ENCODE data around the gene CNTROB.

CNTROB gene, protein sequence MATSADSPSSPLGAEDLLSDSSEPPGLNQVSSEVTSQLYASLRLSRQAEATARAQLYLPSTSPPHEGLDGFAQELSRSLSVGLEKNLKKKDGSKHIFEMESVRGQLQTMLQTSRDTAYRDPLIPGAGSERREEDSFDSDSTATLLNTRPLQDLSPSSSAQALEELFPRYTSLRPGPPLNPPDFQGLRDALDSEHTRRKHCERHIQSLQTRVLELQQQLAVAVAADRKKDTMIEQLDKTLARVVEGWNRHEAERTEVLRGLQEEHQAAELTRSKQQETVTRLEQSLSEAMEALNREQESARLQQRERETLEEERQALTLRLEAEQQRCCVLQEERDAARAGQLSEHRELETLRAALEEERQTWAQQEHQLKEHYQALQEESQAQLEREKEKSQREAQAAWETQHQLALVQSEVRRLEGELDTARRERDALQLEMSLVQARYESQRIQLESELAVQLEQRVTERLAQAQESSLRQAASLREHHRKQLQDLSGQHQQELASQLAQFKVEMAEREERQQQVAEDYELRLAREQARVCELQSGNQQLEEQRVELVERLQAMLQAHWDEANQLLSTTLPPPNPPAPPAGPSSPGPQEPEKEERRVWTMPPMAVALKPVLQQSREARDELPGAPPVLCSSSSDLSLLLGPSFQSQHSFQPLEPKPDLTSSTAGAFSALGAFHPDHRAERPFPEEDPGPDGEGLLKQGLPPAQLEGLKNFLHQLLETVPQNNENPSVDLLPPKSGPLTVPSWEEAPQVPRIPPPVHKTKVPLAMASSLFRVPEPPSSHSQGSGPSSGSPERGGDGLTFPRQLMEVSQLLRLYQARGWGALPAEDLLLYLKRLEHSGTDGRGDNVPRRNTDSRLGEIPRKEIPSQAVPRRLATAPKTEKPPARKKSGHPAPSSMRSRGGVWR

GRCh38 chr17:7931709-7932482 lies at the start of gene CNTROB, which contains the start of gene TRAPPC1:
Gene CNTROB, plus strand, starts transcription at chr17:7932206. Its CDS starts 874 bp downstream, at chr17:7933080.
Gene TRAPPC1, minus strand, starts transcription at chr17:7931946. Its CDS starts 117 bp downstream, at chr17:7931829.
- DNase-seq (ENCODE audit: low read depth, low spot score): peak; percentile 99

GRCh38 chr17:7882629-7883028 lies 49.4 kb upstream of the CNTROB start:
- no peak for DNase-seq (ENCODE audit: low read depth, low spot score)

- no peak for DNase-seq (ENCODE audit: low read depth, low spot score)
Measured at GRCh38 chr17:7883781-7884386, 48.1 kb upstream of the CNTROB start.

GRCh38 chr17:7884581-7885366 lies 47.2 kb upstream of the CNTROB start:
- DNase-seq (ENCODE audit: low read depth, low spot score): no peak

DNA sequence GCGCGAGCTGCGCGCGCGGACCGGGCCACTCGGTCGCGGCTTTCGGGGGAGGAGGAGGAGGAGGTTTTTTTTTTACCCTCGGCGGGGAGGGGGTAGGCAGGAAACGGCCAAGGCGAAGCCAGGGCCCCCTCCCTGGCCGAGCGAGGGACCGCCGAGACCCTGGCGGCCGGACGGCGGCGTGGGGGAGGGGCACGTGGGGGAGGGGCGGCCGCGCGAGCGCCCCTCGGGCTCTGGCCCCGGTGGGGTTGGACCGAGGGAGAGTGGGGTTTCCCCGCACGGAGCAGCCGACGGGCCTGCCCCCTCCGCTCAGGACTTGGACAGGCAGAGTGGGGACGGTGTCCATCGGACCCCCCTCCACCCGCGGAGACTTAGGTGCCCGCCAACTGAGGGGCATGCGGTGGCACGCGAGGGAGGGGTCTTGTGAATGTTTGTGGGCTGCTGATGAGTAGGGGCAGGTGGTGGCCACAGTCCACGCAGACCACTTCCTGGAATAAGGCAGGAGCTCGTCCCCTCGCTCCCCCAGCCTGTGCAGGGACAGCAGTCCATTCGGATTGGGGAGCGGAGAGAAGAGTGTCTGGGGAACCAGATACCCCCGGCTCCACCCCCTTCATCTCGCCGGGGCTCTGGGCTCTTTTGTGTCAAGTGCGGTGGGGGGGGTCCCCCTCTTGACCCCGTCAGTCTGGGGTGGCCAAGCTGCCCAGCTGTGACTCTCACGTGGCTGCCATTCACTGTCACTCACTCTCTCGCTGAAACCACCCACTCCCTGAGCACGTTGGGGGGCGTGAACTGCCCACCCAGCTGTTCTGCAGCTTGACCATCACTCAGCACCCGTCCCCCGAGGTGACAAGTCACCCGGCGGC lies 46.4 kb upstream of the CNTROB start:
- peak; percentile 10 for DNase-seq (ENCODE audit: low read depth, low spot score)

GRCh38 chr17:7886227-7887037 lies 45.6 kb upstream of the CNTROB start:
- peak; percentile 30 for DNase-seq (ENCODE audit: low read depth, low spot score)

- DNase-seq (ENCODE audit: low read depth, low spot score): no peak
Measured at GRCh38 chr17:7887038-7887481, 44.9 kb upstream of the CNTROB start.

DNA sequence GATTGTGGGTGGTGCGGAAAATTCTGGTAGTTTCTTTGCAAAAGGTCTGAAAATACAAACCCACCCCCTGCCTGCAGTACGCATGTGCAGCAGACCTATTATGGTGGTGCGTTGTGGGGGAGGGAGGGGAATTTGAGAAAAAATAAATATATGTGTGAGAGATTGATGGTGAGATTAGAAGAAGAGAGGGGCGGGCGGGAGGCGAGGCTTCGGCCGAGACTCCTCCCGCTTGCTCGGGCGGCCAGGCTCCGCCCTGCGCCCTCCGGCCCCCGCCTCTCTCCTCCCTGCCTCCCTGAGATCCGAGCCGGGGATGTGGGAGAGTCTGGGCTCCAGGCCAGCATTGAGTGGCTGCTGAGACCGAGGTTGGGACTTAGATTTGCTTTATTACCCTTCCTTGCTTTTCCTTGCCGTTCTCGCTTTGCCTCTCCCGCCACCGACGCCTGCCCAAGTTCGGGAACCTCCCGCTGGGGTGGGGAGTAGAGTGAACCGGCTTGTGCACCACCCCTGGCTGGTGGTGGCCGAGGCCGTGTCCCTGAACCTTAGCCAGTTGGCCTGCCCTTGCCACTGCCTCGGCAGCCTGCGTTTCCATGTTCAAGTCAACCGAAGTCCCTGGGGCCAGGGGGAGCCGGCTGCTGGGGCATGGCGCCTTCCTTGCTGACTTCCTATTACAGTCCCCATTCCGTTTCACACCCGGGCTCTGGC lies 44.4 kb upstream of the CNTROB start:
- DNase-seq (ENCODE audit: low read depth, low spot score): peak; percentile 83

- DNase-seq (ENCODE audit: low read depth, low spot score): peak; percentile 17
Measured at GRCh38 chr17:7888184-7888920, 43.7 kb upstream of the CNTROB start, which contains the start of gene CHD3. Gene CHD3, plus strand, starts transcription at chr17:7888789. Its CDS starts 212 bp downstream, at chr17:7889001.

GRCh38 chr17:7889166-7889955 lies 42.6 kb upstream of the CNTROB start:
- no peak for DNase-seq (ENCODE audit: low read depth, low spot score)

GRCh38 chr17:7893187-7893880 lies 38.7 kb upstream of the CNTROB start:
- DNase-seq (ENCODE audit: low read depth, low spot score): no peak

- DNase-seq (ENCODE audit: low read depth, low spot score): no peak
Measured at GRCh38 chr17:7894226-7894625, 37.8 kb upstream of the CNTROB start.

DNA sequence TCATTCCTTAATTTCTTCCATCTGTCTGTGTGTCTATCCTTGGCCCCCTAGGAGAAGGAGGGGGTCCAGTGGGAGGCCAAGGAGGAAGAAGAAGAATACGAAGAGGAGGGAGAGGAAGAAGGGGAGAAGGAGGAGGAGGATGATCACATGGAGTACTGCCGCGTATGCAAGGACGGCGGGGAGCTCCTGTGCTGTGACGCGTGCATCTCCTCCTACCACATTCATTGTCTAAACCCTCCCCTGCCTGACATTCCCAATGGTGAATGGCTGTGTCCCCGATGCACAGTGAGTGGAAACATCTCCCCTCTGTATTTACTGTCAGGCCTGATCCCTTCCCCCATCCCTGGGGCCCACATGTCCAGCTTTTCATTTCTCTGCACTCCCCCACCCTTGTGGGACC lies 37.1 kb upstream of the CNTROB start:
- no peak for DNase-seq (ENCODE audit: low read depth, low spot score)

GRCh38 chr17:7897090-7897489 lies 34.9 kb upstream of the CNTROB start:
- DNase-seq (ENCODE audit: low read depth, low spot score): no peak

DNA sequence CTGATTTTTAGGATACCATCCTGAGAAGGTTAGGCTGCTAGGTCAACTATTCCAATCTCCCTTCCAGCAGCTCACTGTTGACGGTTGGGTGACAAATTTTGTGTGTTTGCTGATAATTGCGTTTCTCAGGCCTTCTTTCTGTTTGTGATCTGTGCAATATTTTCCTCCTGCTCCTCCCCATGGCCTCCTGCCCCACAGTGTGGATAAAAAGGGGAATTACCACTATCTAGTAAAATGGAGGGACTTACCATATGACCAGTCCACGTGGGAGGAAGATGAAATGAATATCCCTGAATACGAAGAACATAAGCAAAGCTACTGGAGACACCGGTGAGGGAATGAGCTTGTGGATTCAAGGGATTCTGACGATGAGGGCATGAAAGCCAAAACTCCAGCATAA lies 34.2 kb upstream of the CNTROB start:
- DNase-seq (ENCODE audit: low read depth, low spot score): no peak

Measured in activated CD4-positive, CD25-positive, alpha-beta regulatory T cell treated with anti-CD3 and anti-CD28 coated beads, Interleukin-2, amount 50 U/mL, for 16 hours (primary cell).